Epithelial cell of proximal tubule (primary cell): Measurements from ENCODE around the gene BRAF. TPM values are rescaled to one million over a fixed set of nuclear protein-coding genes. Genes with fewer than 3 reads are reported as not detected.
"Not testable (repeated sequence)": the region's sequence is repeated elsewhere in the genome, so short reads cannot be mapped to it uniquely, and the experiment has no call there.

Experiments
- DNase-seq: peaks from one replicate; pipeline ENCODE4 v3.0.0-alpha.2; 2011; ENCODE audit warnings: low read depth
- H3K4me3 ChIP-seq: 2 replicates; pipeline ENCODE4 v1.5.1; 2011; ENCODE audit warnings: low read depth, mild to moderate bottlenecking, low read length
- CTCF ChIP-seq: conservative IDR thresholded peaks from 2 replicates; pipeline ENCODE4 v1.5.1; 2012; ENCODE audit warnings: low read depth, mild to moderate bottlenecking, low read length
- total RNA-seq: library from RNA; depleted of rRNA; stranded (reverse); fragments of >200 nt; gene quantifications from 2 replicates; pipeline ENCODE4 v1.2.3, GENCODE V29; 2015

BRAF gene
- total RNA-seq, 1 donor from 2014 or later, result 7.3 TPM

GRCh38 chr7:140681766-140682165 lies 243.0 kb downstream of the BRAF start:
- no peak overlapping the region for H3K4me3 ChIP-seq
- no peak for TF ChIP-seq CTCF
- no peak for DNase-seq

GRCh38 chr7:140680886-140681285 lies 243.8 kb downstream of the BRAF start:
- no peak for DNase-seq
- TF ChIP-seq CTCF, result no peak
- no peak overlapping the region for H3K4me3 ChIP-seq

- no peak overlapping the region for H3K4me3 ChIP-seq
- no peak for TF ChIP-seq CTCF
- DNase-seq, result no peak
Measured at GRCh38 chr7:140679186-140679585, 245.5 kb downstream of the BRAF start.

GRCh38 chr7:140678816-140679130 lies 246.0 kb downstream of the BRAF start:
- no peak overlapping the region for H3K4me3 ChIP-seq
- no peak for DNase-seq
- no peak for TF ChIP-seq CTCF

- no peak overlapping the region for H3K4me3 ChIP-seq
- TF ChIP-seq CTCF, result no peak
- no peak for DNase-seq
Measured at GRCh38 chr7:140678081-140678815, 246.5 kb downstream of the BRAF start.

GRCh38 chr7:140677496-140677895 lies 247.2 kb downstream of the BRAF start:
- no peak for TF ChIP-seq CTCF
- no peak for DNase-seq

GRCh38 chr7:140676956-140677355 lies 247.8 kb downstream of the BRAF start:
- DNase-seq, H3K4me3 ChIP-seq: not testable (repeated sequence)

More at GRCh38 chr7:140677496-140677895, 247.2 kb downstream of the BRAF start:
- H3K4me3 ChIP-seq, result no peak overlapping the region
